ENCODE results near the gene NIT1. TPM values are rescaled to one million over a fixed set of nuclear protein-coding genes. Genes with fewer than 3 reads are reported as not detected.

NIT1 gene
- total RNA-seq, 1 experiment from 2014 or later: 65.9 TPM

DNA sequence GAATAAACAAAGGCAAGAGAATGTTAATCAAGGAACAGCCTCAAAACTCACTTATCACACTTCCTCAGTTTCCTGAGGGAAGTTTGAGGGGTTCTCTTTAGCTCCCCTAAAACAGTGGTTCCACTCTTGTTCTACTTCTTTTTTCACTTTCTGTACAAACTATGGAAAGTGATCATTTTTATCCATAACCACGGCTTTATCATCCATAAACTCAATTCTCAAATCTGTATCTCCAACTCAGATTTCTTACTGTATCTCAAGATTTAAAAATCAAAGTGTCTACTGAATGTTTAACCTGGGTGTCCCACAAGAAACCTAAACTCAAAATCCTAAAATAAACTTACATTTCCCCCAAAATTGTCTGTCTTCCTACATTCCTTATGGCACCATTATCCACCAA is 4.0 kb upstream of the NIT1 start:
- Histone ChIP-seq H3K4me3 (replicated peaks in 1 of 2; ENCODE audit: low read depth in 1 of 2, low read length in 2 of 2) (no peak overlapping the region), H3K9me3 (ENCODE audit: control insufficient read depth in 1 of 2, insufficient read depth in 1 of 2, low read depth in 1 of 2, low read length in 2 of 2) (no peaks in the 10 kb centered on the region), H4K20me1 (ENCODE audit: insufficient read depth) (peaks cover 15% of the 10 kb centered on the region; the same call in 1 of the 2 replicates), H2AFZ (ENCODE audit: low read depth, low read length, poor library complexity, severe bottlenecking) (no peak overlapping the region), H3K79me2 (ENCODE audit: insufficient read depth, low read length) (peaks cover 100% of the 10 kb centered on the region), H3K9ac (ENCODE audit: low read length) (no peak overlapping the region), H3K4me2 (ENCODE audit: low read length) (peak overlapping the region; percentile 84; the same call in 1 of the 2 replicates), H3K27me3 (ENCODE audit: insufficient read depth, low read length) (no peaks in the 10 kb centered on the region), H3K4me1 (ENCODE audit: control insufficient read depth in 1 of 2, insufficient read depth in 2 of 2, low read length in 2 of 2) (peaks cover 27 to 46% of the 10 kb centered on the region in 2 experiments), H3K27ac (ENCODE audit: low read depth, low read length) (no peak overlapping the region), H3K36me3 (ENCODE audit: control insufficient read depth in 1 of 2, insufficient read depth in 2 of 2, low read length in 2 of 2) (peaks cover 0 to 21% of the 10 kb centered on the region in 2 experiments; a peak in 1 of 4 replicates), H3K9me2 (ENCODE audit: insufficient read depth) (no peaks in the 10 kb centered on the region)
- intact Hi-C loops (cut with micrococcal nuclease): no loop called here
- DNase-seq (ENCODE audit: low read depth, low spot score) (no peak), ATAC-seq (no peak)
- TF ChIP-seq JUND (IDR thresholded peaks at IDR 0.05) (no peak), SIN3A (IDR thresholded peaks at IDR 0.05; ENCODE audit: low read depth) (no peak)
- TF ChIP-seq, protein P1, sequence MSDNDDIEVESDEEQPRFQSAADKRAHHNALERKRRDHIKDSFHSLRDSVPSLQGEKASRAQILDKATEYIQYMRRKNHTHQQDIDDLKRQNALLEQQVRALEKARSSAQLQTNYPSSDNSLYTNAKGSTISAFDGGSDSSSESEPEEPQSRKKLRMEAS (IDR thresholded peaks at IDR 0.05): no peak
- TF ChIP-seq, protein P2, sequence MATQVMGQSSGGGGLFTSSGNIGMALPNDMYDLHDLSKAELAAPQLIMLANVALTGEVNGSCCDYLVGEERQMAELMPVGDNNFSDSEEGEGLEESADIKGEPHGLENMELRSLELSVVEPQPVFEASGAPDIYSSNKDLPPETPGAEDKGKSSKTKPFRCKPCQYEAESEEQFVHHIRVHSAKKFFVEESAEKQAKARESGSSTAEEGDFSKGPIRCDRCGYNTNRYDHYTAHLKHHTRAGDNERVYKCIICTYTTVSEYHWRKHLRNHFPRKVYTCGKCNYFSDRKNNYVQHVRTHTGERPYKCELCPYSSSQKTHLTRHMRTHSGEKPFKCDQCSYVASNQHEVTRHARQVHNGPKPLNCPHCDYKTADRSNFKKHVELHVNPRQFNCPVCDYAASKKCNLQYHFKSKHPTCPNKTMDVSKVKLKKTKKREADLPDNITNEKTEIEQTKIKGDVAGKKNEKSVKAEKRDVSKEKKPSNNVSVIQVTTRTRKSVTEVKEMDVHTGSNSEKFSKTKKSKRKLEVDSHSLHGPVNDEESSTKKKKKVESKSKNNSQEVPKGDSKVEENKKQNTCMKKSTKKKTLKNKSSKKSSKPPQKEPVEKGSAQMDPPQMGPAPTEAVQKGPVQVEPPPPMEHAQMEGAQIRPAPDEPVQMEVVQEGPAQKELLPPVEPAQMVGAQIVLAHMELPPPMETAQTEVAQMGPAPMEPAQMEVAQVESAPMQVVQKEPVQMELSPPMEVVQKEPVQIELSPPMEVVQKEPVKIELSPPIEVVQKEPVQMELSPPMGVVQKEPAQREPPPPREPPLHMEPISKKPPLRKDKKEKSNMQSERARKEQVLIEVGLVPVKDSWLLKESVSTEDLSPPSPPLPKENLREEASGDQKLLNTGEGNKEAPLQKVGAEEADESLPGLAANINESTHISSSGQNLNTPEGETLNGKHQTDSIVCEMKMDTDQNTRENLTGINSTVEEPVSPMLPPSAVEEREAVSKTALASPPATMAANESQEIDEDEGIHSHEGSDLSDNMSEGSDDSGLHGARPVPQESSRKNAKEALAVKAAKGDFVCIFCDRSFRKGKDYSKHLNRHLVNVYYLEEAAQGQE (IDR thresholded peaks at IDR 0.05; ENCODE audit: low read depth): no peak
- TF ChIP-seq, protein P3, sequence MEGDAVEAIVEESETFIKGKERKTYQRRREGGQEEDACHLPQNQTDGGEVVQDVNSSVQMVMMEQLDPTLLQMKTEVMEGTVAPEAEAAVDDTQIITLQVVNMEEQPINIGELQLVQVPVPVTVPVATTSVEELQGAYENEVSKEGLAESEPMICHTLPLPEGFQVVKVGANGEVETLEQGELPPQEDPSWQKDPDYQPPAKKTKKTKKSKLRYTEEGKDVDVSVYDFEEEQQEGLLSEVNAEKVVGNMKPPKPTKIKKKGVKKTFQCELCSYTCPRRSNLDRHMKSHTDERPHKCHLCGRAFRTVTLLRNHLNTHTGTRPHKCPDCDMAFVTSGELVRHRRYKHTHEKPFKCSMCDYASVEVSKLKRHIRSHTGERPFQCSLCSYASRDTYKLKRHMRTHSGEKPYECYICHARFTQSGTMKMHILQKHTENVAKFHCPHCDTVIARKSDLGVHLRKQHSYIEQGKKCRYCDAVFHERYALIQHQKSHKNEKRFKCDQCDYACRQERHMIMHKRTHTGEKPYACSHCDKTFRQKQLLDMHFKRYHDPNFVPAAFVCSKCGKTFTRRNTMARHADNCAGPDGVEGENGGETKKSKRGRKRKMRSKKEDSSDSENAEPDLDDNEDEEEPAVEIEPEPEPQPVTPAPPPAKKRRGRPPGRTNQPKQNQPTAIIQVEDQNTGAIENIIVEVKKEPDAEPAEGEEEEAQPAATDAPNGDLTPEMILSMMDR (IDR thresholded peaks at IDR 0.05 in 2 of 3, conservative IDR thresholded peaks at IDR 0.05 in 1 of 3; ENCODE audit: borderline replicate concordance in 1 of 3, insufficient read depth in 1 of 3, low read depth in 2 of 3, low read length in 2 of 3): no peak
- no TSS peak for BruUV-seq (replicated peaks)
- CTCF ChIA-PET: no interaction called here
- POLR2A ChIA-PET: no interaction called here
- RAD21 ChIA-PET (ENCODE audit: low non-redundant PET in 1 of 2, low total read pairs in 2 of 2, uncharacterized antibody in 2 of 2, unreplicated experiment in 2 of 2): no interaction called here

Data from HCT116 (cell line).